Activated T-cell treated with anti-CD3 and anti-CD28 coated beads, Interleukin-2, amount 50 U/mL, for 24 hours (primary cell): ENCODE measurements around the gene TBC1D2.
"Not testable (repeated sequence)": the region's sequence is repeated elsewhere in the genome, so short reads cannot be mapped to it uniquely, and the experiment has no call there.

Experiments used
- DNase-seq: peaks from one replicate; pipeline ENCODE4 v3.0.0-alpha.2; 2020
- H3K27ac Mint-ChIP-seq: 2 replicates; pipeline ENCODE4 v1.8.0; 2020; ENCODE audit warnings: mild to moderate bottlenecking, mixed read lengths
- H3K27me3 Mint-ChIP-seq: 2 replicates; pipeline ENCODE4 v1.8.0; 2020; ENCODE audit warnings: mixed read lengths
- H3K36me3 Mint-ChIP-seq: 2 replicates; pipeline ENCODE4 v1.8.0; 2020; ENCODE audit warnings: low read depth, mixed read lengths
- H3K4me1 Mint-ChIP-seq: 2 replicates; pipeline ENCODE4 v1.8.0; 2020; ENCODE audit warnings: low read depth, mixed read lengths
- H3K4me3 Mint-ChIP-seq: 2 replicates; pipeline ENCODE4 v1.8.0; 2020; ENCODE audit warnings: mild to moderate bottlenecking, moderate library complexity, mixed read lengths
- H3K9me3 Mint-ChIP-seq: 2 replicates; pipeline ENCODE4 v1.8.0; 2020; ENCODE audit warnings: mixed read lengths

TBC1D2 gene

GRCh38 chr9:98174502-98174918 lies 80.9 kb downstream of the TBC1D2 start:
- H3K27ac Mint-ChIP-seq, H3K27me3 Mint-ChIP-seq, H3K4me3 Mint-ChIP-seq, DNase-seq, H3K36me3 Mint-ChIP-seq, H3K9me3 Mint-ChIP-seq: not testable (repeated sequence)
- H3K4me1 Mint-ChIP-seq, result peaks cover 41% of the 10 kb centered on the region

DNA sequence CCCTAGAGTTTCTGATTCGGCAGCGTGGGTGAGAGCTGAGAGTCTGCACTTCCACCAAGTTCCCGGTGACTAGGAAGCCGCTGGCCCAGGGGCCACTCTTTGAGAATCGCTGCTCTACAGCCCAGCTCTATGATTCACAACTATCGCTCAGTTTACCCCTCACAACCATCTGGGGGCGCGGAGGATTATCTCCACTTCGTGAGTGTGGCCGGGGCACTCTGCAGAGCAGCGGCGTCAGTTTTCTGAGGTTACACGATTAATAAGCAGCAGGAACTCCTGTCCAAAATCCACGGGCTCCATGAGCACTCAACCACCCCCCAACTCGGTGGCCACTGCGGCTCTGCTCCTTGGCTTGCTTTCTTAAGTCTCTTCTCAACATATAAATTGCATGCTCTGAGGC lies 82.3 kb downstream of the TBC1D2 start:
- Mint-ChIP-seq H3K9me3 (no peaks in the 10 kb centered on the region), H3K27me3 (no peaks in the 10 kb centered on the region), H3K4me3 (no peak overlapping the region), H3K36me3 (no peaks in the 10 kb centered on the region), H3K4me1 (peaks cover 48% of the 10 kb centered on the region), H3K27ac (no peak overlapping the region)
- DNase-seq, result no peak

DNA sequence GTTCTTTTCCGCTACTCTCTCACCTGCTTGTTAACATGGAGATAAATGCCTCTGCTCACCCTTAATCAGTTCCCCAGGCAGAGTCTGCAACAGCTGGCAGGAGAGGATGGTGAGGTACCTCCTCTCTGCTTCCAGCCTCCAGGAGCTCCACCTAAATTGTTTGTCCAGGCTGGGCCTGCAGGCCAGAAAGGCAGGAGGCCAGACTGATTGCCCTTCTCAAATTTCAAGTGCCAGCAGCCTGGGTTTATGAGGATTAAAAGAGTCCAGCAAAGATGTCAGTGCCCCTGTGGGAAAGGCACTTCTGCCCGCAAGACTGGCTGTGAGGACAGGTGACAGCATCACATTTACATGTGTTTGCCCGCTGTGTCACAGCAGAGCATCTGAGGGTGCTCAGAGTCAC lies 82.8 kb downstream of the TBC1D2 start:
- H3K4me3 Mint-ChIP-seq, result no peak overlapping the region
- no peaks in the 10 kb centered on the region for H3K27me3 Mint-ChIP-seq
- H3K9me3 Mint-ChIP-seq, result no peaks in the 10 kb centered on the region
- peaks cover 50% of the 10 kb centered on the region for H3K4me1 Mint-ChIP-seq
- DNase-seq, result no peak
- no peaks in the 10 kb centered on the region for H3K36me3 Mint-ChIP-seq
- no peak overlapping the region for H3K27ac Mint-ChIP-seq

DNA sequence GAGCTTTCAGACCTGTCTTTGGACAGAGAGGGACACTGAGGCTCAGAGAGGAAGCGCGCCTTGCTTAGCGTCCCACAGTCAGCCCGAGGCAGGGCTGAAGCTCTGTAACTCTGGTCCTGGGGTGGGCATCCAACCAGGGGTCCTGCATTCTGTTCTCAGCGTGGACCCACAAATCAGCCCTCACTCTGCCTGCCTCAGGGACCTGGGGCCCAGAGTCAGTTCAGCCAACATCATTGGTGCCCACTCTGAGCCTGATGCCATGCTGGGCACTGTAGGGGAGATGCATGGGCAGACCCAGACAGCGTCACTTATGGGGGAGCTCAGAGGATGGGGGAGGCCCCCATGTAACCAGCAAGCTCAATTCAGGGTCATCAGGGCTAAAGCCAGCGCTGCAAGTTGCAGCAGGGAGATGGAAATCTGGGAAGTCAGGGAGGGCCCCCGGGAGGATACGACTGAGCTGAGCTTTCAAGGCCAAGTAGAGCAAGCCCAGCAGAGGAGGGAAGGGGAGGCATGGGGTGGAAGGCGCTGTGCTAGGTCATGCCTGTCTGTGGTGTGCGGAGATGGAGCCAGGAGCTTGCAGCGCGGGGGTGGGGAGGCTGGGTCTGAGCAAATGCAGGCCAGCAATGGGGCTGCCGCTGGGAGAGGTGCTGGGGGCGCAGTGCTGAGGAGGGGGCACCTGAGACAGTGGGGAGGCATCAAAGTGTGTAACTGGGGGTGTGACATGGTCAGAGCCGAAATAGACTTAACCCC lies 84.1 kb downstream of the TBC1D2 start:
- Mint-ChIP-seq H3K27me3 (no peaks in the 10 kb centered on the region), H3K9me3 (no peaks in the 10 kb centered on the region), H3K36me3 (no peaks in the 10 kb centered on the region), H3K4me1 (peaks cover 46% of the 10 kb centered on the region), H3K4me3 (no peak overlapping the region), H3K27ac (no peak overlapping the region)
- DNase-seq, result no peak

DNA sequence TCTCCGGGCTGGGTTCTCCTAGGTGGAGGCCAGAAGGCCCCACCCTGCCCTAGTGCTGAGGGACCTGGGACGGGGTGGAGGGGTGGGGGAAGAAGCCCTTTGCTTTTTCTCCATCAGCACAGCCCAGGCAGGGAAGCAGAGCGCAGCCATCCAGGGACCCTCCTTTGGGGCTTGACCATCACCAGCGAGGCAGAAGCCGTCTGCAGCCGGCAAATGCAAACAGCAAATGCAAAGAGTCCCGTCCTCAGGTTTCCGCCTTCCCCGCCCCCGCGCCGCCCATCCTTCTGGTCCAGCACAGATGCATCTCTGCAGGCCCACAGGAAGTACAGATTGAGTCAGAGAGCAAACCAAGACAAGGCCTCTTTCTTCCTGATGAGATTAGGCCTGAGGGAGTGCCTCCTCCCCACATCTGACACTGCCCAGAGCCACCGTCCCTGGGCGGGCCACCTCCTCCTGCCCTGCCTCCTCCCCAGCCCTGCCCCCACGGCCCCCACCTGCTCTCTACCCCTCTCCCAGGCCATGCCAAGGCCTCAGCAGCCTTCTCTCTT lies 86.4 kb downstream of the TBC1D2 start:
- H3K27me3 Mint-ChIP-seq, result no peaks in the 10 kb centered on the region
- no peak overlapping the region for H3K4me3 Mint-ChIP-seq
- H3K4me1 Mint-ChIP-seq, result peaks cover 52% of the 10 kb centered on the region
- peak overlapping the region; percentile 23 for H3K27ac Mint-ChIP-seq
- no peaks in the 10 kb centered on the region for H3K9me3 Mint-ChIP-seq
- no peaks in the 10 kb centered on the region for H3K36me3 Mint-ChIP-seq
- DNase-seq, result peak; percentile 56

DNA sequence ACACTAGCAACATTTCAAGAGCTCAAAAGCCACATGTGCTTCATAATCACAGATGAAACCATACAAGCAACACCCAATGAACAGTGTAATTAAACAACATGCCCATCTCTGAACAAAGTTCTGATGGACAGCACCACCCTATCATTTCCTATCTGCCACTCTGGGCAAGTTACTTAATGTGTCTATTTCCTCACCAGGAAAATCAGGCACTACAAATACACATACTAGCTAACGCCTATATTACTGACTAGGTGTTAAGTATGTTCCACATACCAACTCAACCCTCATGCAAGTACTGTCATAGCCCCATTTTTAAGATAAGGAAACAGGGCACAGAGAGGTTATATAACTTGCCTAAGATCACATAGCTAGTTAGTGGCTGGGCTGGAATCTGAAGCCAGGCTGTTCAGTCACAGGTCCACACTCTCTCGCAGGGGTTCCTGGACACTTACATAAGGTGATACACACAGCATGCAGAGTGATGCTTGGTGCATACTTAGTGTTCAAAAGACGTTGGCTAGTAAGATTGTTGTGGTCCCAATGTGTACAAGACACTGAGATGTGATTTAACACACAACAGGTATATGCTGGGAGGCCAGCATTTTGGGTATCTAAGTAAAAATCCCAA lies 87.2 kb downstream of the TBC1D2 start:
- H3K4me1 Mint-ChIP-seq, result peaks cover 57% of the 10 kb centered on the region
- H3K4me3 Mint-ChIP-seq, result no peak overlapping the region
- no peaks in the 10 kb centered on the region for H3K27me3 Mint-ChIP-seq
- H3K27ac Mint-ChIP-seq, result no peak overlapping the region
- DNase-seq, result no peak
- H3K36me3 Mint-ChIP-seq, result no peaks in the 10 kb centered on the region
- no peaks in the 10 kb centered on the region for H3K9me3 Mint-ChIP-seq

DNA sequence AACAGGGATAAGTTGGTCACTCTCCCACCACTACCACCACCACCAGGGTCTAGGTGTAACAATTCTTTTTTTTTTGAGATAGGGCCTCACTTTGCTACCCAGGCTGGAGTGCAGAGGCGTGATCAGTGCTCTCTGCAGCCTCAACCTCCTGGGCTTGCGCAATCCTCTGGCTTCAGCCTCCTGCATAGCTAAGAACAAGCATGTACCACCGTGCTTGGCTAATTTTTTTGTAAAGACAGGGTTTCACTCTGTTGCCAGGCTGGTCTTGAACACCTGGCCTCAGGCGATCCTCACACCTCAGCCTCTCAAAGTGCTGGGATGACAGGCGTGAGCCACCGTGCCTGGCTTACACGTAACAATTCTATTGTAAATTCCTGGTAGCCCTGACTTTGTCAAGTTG lies 90.5 kb downstream of the TBC1D2 start:
- no peaks in the 10 kb centered on the region for H3K36me3 Mint-ChIP-seq
- peaks cover 51% of the 10 kb centered on the region for H3K4me1 Mint-ChIP-seq
- no peak for DNase-seq
- no peak overlapping the region for H3K27ac Mint-ChIP-seq
- no peaks in the 10 kb centered on the region for H3K27me3 Mint-ChIP-seq
- H3K9me3 Mint-ChIP-seq, result no peaks in the 10 kb centered on the region
- H3K4me3 Mint-ChIP-seq, result no peak overlapping the region

GRCh38 chr9:98162613-98163012 lies 92.8 kb downstream of the TBC1D2 start:
- Mint-ChIP-seq H3K4me1 (peaks cover 43% of the 10 kb centered on the region), H3K27me3 (no peaks in the 10 kb centered on the region), H3K4me3 (no peak overlapping the region), H3K9me3 (no peaks in the 10 kb centered on the region), H3K36me3 (no peaks in the 10 kb centered on the region), H3K27ac (no peak overlapping the region)
- DNase-seq, result no peak

- no peaks in the 10 kb centered on the region for H3K9me3 Mint-ChIP-seq
- H3K27ac Mint-ChIP-seq, result no peak overlapping the region
- no peak overlapping the region for H3K4me3 Mint-ChIP-seq
- H3K27me3 Mint-ChIP-seq, result no peaks in the 10 kb centered on the region
- DNase-seq, result no peak
- no peaks in the 10 kb centered on the region for H3K36me3 Mint-ChIP-seq
- peaks cover 41% of the 10 kb centered on the region for H3K4me1 Mint-ChIP-seq
Measured at GRCh38 chr9:98161851-98162250, 93.6 kb downstream of the TBC1D2 start.

DNA sequence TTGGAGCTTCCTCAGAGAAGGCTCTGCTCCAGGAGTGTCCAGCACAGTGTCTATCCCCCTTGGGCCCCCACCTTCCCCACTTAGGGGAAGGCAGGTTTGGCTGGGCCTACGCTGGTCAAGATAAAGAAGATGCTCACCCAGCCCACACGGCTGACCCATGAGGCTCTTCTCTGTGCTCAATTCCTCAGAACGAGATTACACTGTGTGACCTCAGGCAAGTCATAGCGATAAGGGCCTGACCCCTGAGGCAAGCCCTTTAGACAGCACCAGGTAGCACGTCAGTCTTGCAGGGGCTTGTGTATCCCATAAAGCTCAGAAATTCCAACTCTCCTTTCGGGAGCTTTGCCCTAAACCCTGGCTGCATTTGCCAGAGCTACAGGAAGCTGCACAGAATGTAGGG lies 95.7 kb downstream of the TBC1D2 start:
- no peaks in the 10 kb centered on the region for H3K9me3 Mint-ChIP-seq
- H3K4me1 Mint-ChIP-seq, result peaks cover 32% of the 10 kb centered on the region
- no peak overlapping the region for H3K4me3 Mint-ChIP-seq
- no peaks in the 10 kb centered on the region for H3K27me3 Mint-ChIP-seq
- H3K27ac Mint-ChIP-seq, result no peak overlapping the region
- H3K36me3 Mint-ChIP-seq, result peaks cover 7% of the 10 kb centered on the region
- no peak for DNase-seq

DNA sequence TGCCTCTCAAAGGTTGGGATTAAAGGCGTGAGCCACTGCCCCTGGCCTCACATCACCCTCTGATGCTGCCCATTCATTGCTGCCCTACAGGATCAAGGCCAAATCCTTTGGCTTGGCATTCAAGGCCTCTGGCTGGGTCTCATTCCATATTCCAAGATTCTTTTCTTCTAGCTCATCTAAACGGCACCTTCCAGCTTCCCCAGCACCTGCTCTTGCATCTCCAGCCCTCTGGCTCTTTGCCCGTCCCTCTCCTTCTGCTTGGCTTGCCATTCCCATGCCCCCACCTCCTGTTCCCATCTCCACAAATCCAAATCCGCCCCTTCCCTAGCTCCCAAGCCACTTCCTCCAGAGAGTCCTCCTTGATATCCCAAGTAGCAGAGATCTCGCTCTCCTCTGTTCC lies 96.1 kb downstream of the TBC1D2 start:
- DNase-seq, result no peak
- peaks cover 30% of the 10 kb centered on the region for H3K4me1 Mint-ChIP-seq
- no peaks in the 10 kb centered on the region for H3K27me3 Mint-ChIP-seq
- H3K9me3 Mint-ChIP-seq, result no peaks in the 10 kb centered on the region
- H3K27ac Mint-ChIP-seq, result no peak overlapping the region
- H3K4me3 Mint-ChIP-seq, result no peak overlapping the region
- H3K36me3 Mint-ChIP-seq, result peaks cover 7% of the 10 kb centered on the region

- Mint-ChIP-seq H3K4me1 (peaks cover 20% of the 10 kb centered on the region), H3K36me3 (peaks cover 13% of the 10 kb centered on the region), H3K27me3 (no peaks in the 10 kb centered on the region), H3K4me3 (no peak overlapping the region), H3K9me3 (no peaks in the 10 kb centered on the region), H3K27ac (peak overlapping the region; percentile 45)
- no peak for DNase-seq
Measured at GRCh38 chr9:98158071-98158831, 97.2 kb downstream of the TBC1D2 start.

- H3K27me3 Mint-ChIP-seq, result no peaks in the 10 kb centered on the region
- DNase-seq, result no peak
- H3K36me3 Mint-ChIP-seq, result peaks cover 14% of the 10 kb centered on the region
- H3K9me3 Mint-ChIP-seq, result no peaks in the 10 kb centered on the region
- H3K4me1 Mint-ChIP-seq, result peaks cover 20% of the 10 kb centered on the region
- H3K4me3 Mint-ChIP-seq, result no peak overlapping the region
- no peak overlapping the region for H3K27ac Mint-ChIP-seq
Measured at GRCh38 chr9:98157372-98157771, 98.1 kb downstream of the TBC1D2 start.

DNA sequence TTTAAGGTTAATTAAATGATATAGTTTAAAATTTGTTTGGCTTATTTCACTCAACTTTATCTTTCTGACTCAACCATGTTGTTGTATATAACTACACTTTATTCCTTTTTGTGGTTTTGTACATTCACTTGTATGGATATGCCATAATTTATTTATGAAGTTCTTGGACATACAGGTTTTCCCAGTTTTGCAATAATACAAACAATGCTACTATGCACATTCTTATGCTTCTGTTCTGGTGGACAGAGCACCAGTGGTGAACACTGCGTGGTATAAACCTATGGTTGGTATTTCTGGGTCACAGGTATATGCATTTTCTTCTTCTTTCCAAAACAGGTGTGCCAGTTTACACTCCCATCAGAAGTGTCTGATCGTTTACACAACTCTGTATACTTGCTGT lies 100.8 kb downstream of the TBC1D2 start:
- H3K4me3 Mint-ChIP-seq, result no peak overlapping the region
- H3K36me3 Mint-ChIP-seq, result peaks cover 14% of the 10 kb centered on the region
- DNase-seq, result no peak
- peaks cover 14% of the 10 kb centered on the region for H3K4me1 Mint-ChIP-seq
- no peak overlapping the region for H3K27ac Mint-ChIP-seq
- H3K27me3 Mint-ChIP-seq, result no peaks in the 10 kb centered on the region
- no peaks in the 10 kb centered on the region for H3K9me3 Mint-ChIP-seq

DNA sequence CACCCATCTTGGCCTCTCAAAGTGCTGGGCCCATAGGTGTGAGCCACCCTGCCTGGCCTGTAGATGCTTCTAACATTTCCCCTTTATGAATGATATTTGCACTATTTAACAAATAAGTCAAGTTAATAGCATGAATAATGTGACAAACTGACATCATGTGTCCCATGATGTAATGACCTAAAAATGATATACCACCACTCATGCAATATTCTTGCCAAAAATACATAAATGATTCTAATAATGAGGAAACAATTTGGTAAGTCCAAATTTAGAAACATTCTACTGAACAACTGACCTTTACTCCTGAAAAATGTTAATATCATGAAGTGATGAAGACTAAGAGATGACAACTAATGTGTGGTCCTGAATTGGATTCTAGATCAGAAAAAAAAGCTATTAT lies 102.9 kb downstream of the TBC1D2 start:
- no peak for DNase-seq
- Mint-ChIP-seq H3K9me3 (no peaks in the 10 kb centered on the region), H3K27ac (no peak overlapping the region), H3K36me3 (peaks cover 14% of the 10 kb centered on the region), H3K27me3 (no peaks in the 10 kb centered on the region), H3K4me1 (peaks cover 1% of the 10 kb centered on the region), H3K4me3 (no peak overlapping the region)
